HG03108 (cell line): ENCODE data around the gene TNS1.

Source experiments
- ATAC-seq: cut with Tn5 transposase; IDR thresholded peaks from one replicate; pipeline ENCODE4 v1.9.1; 2021; ENCODE audit warnings: moderate library complexity; ENCODE audit not compliant: unreplicated experiment

TNS1 gene

DNA sequence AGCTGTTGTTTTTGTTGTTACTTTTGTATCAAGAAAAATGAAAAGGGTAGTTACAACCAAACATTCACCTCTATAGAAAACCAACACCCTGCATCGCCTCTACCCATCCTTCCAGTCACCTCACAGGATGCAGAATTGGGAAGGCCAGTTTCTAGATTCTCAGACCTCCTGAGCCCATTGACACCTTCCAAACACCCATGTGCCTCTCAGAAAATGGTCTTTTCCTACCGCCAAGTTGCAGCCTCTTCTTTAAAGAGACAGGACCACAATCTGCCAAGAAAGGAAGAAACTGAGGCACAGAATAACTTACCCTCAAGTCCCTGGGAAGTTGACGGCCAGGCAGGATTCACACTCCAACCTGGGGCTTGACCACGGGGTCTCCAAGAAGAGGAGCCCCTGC, 101.4 kb downstream of the TNS1 start:
- no peak for ATAC-seq

DNA sequence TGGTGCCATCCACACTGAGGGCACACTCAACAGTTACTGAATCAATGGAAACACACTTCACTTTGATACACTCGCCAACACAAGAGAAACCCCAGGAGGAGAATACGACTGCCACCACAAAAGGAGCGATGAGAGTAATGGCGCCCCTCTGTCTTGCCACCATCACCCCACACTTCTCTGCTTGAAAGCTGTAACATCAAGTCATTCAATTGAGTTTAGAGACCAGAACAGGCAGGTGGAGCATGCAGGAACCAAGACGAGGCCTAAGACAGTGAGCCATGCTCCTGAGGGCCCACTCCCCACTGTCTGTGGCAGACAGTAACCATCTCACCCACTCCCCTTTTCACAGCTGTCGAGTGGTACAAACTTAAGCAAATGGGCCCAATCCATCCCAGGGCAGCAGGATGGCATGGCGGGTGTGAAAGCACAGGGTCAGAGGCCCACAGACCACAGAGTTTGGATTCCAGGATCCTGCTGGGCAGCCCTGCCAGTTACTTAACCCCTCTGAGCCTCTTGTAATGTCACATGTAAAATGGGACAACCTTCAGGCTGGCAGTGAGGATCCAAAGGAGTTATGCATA, 101.9 kb downstream of the TNS1 start:
- no peak for ATAC-seq

DNA sequence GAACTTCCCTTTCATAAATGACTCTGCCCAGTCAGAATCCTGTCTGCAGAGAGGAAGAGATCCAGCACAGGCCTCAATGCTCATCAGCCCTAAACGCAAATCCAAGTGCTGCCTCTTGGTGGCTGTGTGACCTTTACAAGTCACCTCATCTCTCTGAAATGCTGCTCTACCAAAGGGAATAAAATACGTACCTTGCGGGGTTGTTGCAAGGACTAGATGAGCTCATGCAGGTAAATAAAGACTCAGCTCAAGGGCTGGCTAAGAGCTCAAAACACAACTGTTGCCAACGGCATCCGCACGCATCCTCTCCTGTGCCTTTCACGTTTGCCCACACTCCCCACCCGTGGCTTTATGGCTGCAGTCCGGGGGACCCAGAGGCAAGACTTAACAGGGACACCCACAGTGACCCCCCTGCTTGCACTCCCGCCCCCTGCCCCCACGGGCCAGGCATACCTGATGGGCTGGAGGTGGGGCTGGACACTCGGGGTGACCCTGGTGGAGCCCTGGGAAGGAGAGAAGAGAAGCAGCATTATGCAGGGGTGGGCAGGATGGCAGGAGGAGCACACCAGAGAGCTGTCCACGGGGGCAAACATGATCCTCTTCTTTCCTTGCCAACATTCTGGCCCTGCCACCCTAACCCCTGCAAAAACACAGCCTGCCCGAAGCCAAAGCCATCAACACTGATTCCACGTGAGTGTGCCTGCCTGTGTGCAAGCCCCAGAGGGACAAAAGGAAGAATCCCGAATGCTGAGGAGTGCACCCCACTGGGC, 102.6 kb downstream of the TNS1 start:
- no peak for ATAC-seq

DNA sequence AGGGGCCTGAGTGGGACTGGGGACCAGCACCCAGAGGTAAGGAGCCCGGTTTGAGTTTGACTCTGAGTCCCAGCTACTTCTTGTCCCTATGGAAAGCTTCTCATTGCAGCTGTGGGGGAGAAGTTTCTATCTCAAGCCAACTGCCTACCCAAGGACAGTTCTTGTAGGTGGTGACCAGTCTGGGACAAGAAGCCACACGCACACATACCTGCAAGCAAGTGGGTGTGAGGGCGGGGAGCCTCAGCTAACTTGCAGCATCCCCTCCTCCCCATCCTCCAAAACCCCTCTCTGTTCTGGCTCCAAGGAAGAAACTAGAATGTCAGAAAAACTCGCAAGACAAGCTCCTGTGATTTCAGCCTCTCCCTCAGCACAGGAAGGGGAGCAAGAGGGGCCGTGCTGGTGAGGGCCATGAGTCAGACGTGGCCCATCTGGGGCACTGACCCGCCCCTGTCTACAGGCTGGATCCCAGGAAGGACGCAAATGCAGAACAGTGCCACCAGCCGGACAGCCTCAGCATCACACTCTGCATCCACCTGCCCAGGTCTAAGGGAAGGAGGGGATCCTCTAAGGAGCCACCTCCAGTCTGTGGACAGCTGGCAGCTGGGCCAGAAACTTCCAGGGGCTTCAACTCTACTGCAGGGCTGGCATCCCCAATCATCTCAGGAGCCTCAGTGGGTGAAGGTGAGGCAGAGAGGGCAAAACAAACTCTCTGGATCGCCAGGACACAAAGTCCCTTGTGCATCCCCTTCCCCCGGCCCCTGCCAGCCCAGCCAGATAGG, 103.4 kb downstream of the TNS1 start:
- ATAC-seq = peak; percentile 44

DNA sequence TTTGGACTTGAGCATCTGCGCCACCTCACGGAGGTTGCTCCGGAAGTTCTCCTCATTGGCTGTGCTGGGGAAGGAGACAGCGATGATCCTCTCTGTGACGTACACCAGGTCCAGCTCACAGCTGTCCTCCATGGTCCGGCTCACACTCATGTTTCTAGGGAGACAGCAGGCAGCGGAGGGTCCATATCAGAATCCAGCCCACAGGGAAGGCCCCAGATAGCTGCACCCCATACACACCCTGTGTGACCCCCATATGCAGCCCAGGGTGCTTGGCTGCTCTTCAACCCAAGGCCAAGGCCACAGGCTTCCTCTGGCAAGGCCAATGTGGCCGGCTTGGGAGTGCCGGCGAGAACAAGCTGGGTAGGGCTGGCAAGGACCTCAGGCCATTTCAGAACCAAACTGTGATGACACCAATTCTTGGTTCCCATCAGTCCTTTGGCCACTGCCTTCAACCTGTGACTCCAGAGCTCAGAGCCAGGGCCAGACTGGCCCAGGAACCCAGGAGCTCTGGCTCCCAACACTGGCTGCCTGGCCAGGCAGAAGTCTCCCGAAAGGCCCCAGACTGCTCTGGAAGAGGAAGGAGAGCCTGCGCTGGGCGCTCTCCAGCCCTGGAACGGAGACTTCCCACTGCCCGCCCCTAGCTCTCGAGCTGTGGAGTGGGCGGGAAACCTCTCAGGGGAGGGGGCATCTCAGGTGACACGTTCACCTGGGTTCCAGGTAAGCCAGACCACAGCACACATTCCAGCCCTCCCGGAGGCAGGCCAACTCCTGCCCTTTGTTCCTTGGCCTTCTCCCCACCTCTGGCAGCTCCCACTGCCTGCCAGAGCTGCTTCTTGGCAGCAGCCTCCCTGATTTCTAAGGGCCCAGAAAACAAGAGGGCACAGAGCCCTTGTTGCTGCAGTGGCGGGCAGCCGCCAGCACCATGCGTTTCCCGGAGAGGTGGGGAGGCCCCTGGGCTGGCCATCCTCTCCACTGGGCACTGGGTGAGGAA, 104.7 kb downstream of the TNS1 start:
- no peak for ATAC-seq

DNA sequence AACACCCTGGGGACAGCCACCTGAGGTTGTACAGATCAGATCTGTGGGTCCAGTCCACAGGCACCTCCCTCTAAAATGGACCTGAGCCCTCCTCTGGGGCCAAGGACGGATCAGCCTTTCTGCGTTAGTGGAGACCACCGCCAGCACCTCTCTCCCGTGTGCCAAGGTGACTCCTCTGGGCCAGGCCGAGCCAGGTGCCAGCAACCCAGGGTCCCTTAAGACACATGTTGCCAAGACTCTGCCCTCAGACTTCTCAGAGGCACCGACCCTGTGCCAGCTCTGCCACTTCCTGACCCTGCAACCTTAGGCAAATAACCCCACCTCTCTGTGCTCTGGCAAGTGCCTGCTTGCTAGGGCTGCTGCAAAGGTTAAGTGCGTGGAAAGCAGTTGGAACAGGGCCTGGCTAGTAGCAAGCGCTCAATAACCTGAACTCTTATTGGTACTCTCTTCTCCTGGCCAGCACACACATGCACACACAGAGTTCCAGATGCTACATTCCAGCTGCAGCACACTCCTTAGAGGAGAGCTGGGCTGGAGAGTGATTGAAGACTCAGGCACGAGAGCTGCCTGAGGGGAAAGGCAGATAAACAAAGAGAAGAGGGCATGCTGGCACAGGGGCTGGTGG, 105.6 kb downstream of the TNS1 start:
- no peak for ATAC-seq

DNA sequence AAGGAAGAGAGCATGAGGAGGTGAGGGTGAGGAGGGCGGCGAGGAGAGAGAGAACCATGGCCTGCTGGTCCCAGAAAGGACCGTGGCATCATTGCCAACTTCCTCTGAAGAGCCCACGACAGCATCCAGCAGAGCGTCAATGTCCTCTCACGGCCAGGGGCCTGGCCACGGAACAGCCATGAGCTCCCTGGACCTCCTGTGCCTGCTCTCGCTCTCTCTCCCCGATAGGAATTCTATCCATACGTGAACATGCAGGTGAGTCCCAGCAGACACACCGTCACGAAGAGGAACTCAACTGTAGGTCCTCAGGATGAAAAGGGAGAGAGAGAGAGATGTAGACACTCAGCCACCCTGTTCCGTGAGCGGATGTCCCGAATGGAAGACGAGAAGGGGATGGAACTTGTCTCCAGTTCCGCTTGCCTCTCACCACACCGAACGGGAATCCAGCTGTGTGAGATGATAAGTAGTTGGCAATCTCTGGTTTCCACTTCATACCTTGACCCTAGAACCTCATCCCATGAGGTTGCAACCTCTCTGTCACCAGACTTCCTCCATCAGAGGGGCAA, 107.6 kb downstream of the TNS1 start:
- no peak for ATAC-seq

DNA sequence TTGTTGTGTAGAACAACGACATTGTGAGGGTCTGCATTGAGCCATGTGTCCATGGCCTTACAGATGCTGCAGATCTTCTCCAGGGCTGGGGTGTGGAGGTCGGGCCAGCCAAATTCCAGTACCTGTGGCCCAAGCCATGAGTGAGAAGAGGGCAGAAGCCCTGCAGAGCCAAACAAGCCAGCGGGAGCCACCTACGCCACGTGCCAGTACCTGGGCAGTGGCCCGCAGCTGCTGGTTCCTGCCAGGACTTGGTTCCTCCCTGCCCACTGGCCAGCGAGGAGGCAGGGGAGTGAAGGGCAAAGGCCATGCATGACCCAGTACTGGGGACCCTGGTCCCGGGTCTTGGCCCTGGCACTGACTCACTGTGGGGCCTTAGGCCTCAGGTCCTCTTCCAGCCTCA, 109.4 kb downstream of the TNS1 start:
- no peak for ATAC-seq

DNA sequence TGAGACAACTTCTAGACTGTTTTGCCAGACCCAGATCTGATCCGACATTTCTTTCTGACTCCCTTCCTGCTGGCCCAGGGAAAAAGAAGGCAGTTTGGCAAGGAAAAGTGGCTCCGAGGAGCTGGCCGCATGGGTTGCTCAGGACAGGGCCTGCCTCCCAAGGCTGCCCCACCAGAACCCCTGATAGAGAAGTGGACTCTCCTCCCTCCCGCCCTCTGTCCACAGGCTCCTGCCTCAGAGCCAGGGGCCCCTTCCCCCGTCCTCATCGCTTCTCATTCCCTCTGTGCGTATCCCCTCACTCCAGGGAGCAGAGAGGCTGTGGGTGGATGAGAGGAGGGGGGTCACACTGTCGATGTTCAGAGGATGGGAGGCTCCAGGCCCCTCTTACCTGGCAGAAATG, 110.2 kb downstream of the TNS1 start:
- no peak for ATAC-seq

DNA sequence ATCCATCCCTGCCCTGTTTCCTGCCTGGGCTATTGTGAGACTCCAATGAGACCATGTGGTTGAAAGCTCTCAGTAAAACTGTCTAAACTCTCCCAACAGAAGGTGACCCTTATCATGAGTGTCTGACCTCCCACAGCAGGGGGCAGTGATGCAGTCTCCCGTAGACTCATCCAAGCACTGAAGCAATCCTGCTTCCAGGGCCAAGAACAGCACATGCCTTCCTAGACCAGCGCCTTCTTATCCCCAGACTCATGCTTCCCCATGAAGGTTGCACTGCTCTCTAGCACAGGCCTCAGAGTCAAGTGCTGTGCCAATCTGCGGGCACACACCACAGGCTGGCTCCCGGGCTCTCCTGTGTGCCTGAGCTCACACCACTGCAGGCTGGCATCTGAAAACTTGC, 112.3 kb downstream of the TNS1 start:
- ATAC-seq = no peak

DNA sequence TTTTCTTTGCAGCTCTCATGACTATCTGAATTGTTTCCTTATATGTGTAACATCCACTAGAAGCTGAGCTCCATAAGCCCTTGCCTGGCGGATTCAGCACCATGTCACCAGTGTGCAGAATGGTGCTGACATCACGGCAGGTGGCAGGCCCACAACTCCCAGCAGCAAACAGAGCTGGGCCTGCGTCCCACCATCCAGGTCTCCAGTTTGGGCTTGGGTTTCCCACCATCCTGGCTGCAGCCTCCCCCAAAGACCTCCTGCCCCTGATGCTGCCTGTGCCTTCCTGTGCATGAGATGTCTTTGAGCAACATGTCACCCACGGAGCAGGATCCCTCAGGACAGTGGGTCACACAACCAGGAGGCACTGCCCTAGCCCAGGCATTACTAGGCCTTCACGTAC, 113.1 kb downstream of the TNS1 start:
- ATAC-seq = no peak

DNA sequence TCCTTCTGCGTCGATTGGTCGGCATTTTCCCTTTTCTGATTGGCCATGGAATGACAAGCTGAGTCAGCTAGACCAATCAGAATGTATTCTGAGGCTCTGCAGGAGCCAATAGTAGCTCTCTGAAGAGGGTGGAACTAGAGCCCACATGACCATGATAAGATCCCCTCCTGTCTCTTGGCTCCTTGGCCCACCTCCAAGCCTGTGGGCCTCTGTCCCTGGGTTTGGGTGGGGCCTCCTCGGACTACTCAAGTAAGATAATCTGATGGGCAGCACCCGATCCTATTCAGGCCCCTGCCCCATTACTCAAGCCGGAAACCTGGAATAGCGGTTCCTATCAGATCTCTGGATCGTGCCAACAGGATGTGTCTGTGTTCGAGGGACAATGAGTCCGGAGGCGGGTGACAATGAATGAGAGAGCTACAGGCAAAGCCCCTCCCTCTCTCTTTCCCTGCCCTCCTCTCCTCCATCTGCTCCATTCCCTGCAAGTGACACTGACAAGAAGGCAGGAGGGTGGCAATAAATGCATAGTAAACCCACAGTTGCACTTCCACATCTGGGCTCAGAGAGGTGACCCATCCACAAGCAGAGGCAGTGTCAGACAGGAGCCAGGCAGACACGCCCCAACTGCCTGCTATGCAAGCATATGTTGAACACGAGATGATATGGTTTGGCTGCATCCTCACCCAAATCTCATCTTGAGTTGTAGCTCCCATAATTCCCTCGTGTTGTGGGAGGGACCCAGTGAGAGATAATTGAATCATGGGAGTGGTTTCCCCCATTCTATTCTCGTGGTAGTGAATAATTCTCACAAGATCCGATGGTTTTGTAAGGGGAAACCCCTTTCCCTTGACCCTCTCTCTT, 114.7 kb downstream of the TNS1 start:
- no peak for ATAC-seq

DNA sequence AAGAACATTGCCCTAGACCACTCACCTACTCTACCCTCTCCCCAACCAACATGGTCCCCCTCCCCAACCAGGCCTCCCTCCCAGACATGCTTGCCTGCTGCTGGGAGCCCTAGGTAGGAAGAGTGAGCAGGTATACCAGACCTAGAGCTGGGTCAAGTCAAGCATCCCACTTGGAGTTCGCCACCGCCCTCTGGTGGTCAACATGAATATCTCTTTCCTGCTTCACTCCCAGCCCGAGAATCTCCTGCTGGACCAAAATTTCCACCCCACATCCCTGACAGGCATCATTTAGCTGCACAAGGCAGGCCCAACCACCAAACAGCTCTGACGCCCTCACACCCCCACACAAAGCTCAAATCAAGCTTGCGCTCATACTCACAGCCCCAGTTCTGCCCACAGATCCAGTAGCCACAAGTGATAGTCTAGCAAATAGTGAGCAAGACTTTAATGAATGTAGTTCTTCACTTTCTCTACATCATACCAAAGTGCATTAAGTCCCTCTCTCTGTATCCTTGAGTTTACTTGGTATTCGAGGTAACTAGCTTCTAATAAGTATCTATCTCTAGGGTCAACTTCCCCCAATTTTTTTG, 116.0 kb downstream of the TNS1 start:
- no peak for ATAC-seq

DNA sequence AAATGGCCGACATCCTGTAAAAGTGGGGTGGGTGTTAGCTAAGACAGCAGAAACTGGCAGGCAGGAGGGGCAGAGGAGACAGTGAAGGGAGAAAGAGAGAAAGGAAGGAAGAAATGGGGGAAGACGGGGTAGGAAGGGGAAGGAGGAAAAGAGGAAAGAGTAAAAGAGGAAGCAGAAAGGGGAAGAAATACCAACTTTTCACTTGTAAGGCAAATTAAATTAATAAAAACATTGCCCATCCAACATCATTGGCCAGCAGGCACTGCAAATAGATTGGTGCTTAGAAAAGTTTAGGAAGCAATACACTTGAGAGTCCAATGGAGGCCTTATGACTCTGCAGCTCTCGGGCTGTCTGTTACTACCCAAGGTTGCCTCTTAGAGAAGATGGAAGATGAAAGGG, 116.7 kb downstream of the TNS1 start:
- ATAC-seq = no peak

DNA sequence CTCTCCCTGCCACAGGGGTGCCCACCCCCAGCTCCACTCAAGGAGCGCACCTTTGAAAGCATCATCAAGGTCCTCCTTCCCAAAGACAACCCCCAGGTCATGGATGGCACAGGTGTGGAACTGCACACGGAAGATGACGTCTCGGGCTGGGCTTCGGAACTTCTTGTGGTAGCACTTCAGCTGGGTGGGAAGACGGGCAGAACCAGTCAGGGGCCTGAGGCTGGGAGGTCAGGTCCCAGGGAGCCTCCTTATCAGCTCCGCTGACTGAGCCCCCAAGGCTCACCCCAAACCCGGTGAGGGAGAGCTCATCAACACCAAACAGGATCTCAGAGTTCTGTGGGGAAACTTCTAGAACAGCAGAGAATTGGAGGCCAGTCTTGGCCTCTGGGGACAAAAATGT, 117.8 kb downstream of the TNS1 start:
- ATAC-seq = no peak

DNA sequence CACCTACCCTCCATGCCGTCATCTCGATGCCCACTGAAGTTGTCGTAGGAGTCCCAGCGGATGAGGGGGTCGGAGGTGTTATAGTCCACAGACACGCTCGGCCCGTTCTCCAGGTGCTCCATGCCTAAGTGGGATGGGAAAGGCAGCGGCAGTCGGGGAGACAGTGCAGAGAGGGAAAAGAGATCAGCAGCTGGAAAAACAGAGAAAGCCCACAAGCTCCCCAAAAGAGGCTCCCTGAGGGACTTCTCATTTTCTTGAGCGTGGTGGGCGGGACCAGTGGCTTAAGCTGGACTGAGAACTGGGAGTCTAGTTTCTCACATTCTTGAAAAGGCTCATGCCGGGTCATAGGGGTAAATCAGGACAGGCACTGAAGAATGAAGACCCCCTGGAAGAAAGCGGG, 121.9 kb downstream of the TNS1 start:
- ATAC-seq = no peak

DNA sequence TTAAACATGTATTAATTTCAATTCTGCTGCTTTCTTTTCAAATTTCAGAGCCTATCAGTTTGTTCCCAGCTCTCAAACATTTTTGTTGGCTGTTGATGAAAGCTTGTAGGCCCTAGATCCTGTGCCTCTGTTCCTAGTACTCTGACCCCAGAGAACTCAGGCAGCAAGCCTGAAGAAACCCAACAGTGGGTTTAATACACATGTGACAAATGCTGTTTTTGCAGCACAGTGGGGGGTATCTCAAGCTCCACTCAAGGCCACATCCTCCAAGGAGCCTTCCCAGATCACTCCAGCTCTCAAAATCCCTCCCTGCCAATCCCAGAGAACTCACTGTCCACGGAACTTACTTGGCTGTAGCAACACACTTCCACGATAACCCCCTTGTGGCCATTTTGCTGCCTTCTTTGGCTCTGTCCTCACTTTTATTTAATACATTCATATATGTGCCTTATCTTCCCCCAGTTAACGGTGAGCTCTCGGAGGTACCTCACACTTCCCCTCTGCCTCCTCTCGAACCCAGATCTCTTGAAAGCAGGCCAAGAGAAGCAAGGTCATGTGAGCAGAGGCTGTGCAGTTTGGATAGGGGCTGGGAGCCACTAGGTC, 122.4 kb downstream of the TNS1 start:
- no peak for ATAC-seq

DNA sequence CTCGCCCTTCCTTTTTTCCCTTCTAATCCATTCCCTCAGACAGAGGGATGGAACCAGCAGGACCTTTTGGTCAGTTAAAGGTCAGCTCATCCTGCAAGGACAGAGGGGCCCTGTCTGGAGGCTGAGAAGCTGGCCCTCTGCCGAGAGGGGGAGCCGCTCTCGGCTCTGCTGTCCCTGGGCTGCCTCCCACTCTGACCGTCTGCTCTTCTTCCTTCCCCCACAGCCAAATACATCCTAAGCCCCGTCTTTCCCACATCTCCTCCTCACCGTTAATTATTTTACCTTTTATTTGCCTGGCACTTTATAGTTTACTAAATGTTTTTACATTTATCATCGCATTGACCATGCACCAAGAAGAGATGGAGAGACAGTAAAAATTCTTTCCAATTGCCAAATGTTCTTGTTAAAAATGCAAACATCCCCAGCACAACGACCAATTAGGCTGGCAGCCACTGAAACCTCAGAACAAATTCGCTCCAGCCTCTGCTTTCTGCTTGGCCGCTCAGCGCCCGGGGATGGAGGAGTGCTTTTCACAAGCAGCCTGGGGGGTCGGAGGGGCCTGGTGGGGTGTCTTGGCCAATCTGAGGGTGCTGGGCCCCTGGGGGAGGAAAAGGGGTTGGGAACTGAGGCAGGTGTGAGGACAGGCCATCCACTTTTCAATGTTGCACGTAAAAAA, 123.7 kb downstream of the TNS1 start:
- no peak for ATAC-seq
